Transverse colon (tissue), 4 donors: ENCODE measurements around the gene PLOD2. TPM values are rescaled to one million over a fixed set of nuclear protein-coding genes. Genes with fewer than 3 reads are reported as not detected.

Experiments used
- DNase-seq: peaks from one replicate; pipeline ENCODE4 v3.0.0-alpha.2; 2019
- H3K27ac ChIP-seq, 4 donors: fragments of 200-600 bp; sonication (generic); 2 replicates each; pipeline ENCODE4 v1.5.1; 2016 to 2018; ENCODE audit warnings: inconsistent platforms in 4 of 4
- H3K27me3 ChIP-seq: fragments of 200-600 bp; sonication (generic); 2 replicates; pipeline ENCODE4 v1.5.1; 2017; ENCODE audit warnings: inconsistent platforms
- H3K36me3 ChIP-seq, 4 donors: fragments of 200-600 bp; sonication (generic); 2 replicates each; pipeline ENCODE4 v1.5.1; 2017 to 2019; ENCODE audit warnings: inconsistent platforms in 4 of 4
- H3K4me1 ChIP-seq, 4 donors: fragments of 200-600 bp; sonication (generic); 2 replicates each; pipeline ENCODE4 v1.5.1; 2017 to 2020; ENCODE audit warnings: inconsistent platforms in 4 of 4
- H3K4me3 ChIP-seq, 4 donors: fragments of 200-600 bp; sonication (generic); 1 replicate in 1 of 4; 2 replicates in 3 of 4; pipeline versions ENCODE4 v1.5.1 to v1.6.1; 2017 to 2019; ENCODE audit warnings: inconsistent platforms in 4 of 4
- H3K9me3 ChIP-seq, 2 donors: fragments of 200-600 bp; sonication (generic); 2 replicates each; pipeline ENCODE4 v1.5.1; 2017 to 2019; ENCODE audit warnings: inconsistent platforms in 2 of 2
- CTCF ChIP-seq, 5 experiments: fragments of 200-600 bp in 3 of 5; fragments of 450-650 bp in 2 of 5; sonication (generic) in 3 of 5; IDR thresholded peaks; 1 replicate in 2 of 5; 2 replicates in 3 of 5; pipeline ENCODE4 v1.5.1; 2016 to 2017; ENCODE audit warnings: antibody characterized with exemption in 5 of 5, inconsistent platforms in 3 of 5, mild to moderate bottlenecking in 2 of 5, moderate library complexity in 1 of 5
- EP300 ChIP-seq: sonication (generic); formaldehyde crosslinking; IDR thresholded peaks from one replicate; pipeline ENCODE4 v1.6.1; 2017; ENCODE audit warnings: antibody characterized with exemption, low read depth
- POLR2A ChIP-seq: fragments of 450-650 bp; IDR thresholded peaks from one replicate; pipeline ENCODE4 v1.6.1; 2016; ENCODE audit warnings: antibody characterized with exemption, mild to moderate bottlenecking, moderate library complexity
- POLR2AphosphoS5 ChIP-seq, 3 donors: sonication (generic); formaldehyde crosslinking; IDR thresholded peaks; one replicate each; pipeline ENCODE4 v1.6.1; 2016; ENCODE audit warnings: antibody characterized with exemption in 3 of 3
- WGBS, 2 donors: methylation state at CpG; one replicate each; pipeline ENCODE4 v1.1.5; 2018; ENCODE audit warnings: low coverage in 1 of 2; 5-methylcytosine and 5-hydroxymethylcytosine counted together
- in situ Hi-C, 4 donors: fragments of 200-750 bp; cut with MboI; loops; one replicate each; pipeline versions ENCODE4 v1.15.0 to v1.15.1; 2017; ENCODE audit warnings: low sequenced_read_pairs in 3 of 4, low pct_ligation_motif_present in 1 of 4, low pct_unique_long_range_greater_than_20kb in 1 of 4
- intact Hi-C: fragments of 100-400 bp; cut with DNase I; formaldehyde crosslinking; loops from one replicate; pipeline ENCODE4 v1.15.1; 2023; ENCODE audit warnings: low total_unique reads
- total RNA-seq, 4 donors: library from RNA; depleted of rRNA; stranded (reverse); fragments of >200 nt; gene quantifications; one replicate each; pipeline ENCODE4 v1.1.0, GENCODE V29; 2016

PLOD2 gene
- total RNA-seq, 4 donors from 2014 or later = 18.9 to 178 (median 92.0) TPM

- no peak for TF ChIP-seq POLR2AphosphoS5 (IDR thresholded peaks at IDR 0.05)
- TF ChIP-seq POLR2A = no peak
- no peak for TF ChIP-seq CTCF (IDR thresholded peaks at IDR 0.05)
- TF ChIP-seq EP300 = no peak
- no peak for DNase-seq
- Histone ChIP-seq H3K9me3 (no peaks in the 10 kb centered on the region), H3K27ac (no peak overlapping the region), H3K27me3 (no peaks in the 10 kb centered on the region), H3K4me1 (peaks cover 0 to 23% (median 2%) of the 10 kb centered on the region in 4 donors), H3K36me3 (no peaks in the 10 kb centered on the region), H3K4me3 (no peak overlapping the region)
- 66 to 71% methylated on average over 5 of the region's 5 CpGs for WGBS, 2 donors
- intact Hi-C loops (no loop called here), in situ Hi-C loops (no loop called here)
Observed at GRCh38 chr3:146134348-146135117, 26.5 kb downstream of the PLOD2 start.

- intact Hi-C loops = no loop called here
- WGBS, 2 donors = 69 to 82% methylated on average over 2 of the region's 2 CpGs
- no peak overlapping the region for H3K4me3 ChIP-seq
- H3K27ac ChIP-seq = no peak overlapping the region
- no peaks in the 10 kb centered on the region for H3K9me3 ChIP-seq
- H3K4me1 ChIP-seq = peaks cover 0 to 23% (median 4%) of the 10 kb centered on the region in 4 donors
- TF ChIP-seq POLR2A (no peak), CTCF (IDR thresholded peaks at IDR 0.05) (no peak), EP300 (no peak), POLR2AphosphoS5 (IDR thresholded peaks at IDR 0.05) (no peak)
- in situ Hi-C loops = no loop called here
- H3K27me3 ChIP-seq = no peaks in the 10 kb centered on the region
- H3K36me3 ChIP-seq = no peaks in the 10 kb centered on the region
- DNase-seq = no peak
Observed at GRCh38 chr3:146133441-146133840, 27.5 kb downstream of the PLOD2 start.

- intact Hi-C loops (no loop called here), in situ Hi-C loops (no loop called here)
- H3K9me3 ChIP-seq = no peaks in the 10 kb centered on the region
- DNase-seq = no peak
- no peaks in the 10 kb centered on the region for H3K27me3 ChIP-seq
- no peak overlapping the region for H3K4me3 ChIP-seq
- no peak for TF ChIP-seq POLR2AphosphoS5 (IDR thresholded peaks at IDR 0.05)
- WGBS, 2 donors = 73 to 81% methylated on average over 5 of the region's 5 CpGs
- no peaks in the 10 kb centered on the region for H3K36me3 ChIP-seq
- H3K4me1 ChIP-seq = peaks cover 0 to 25% (median 6%) of the 10 kb centered on the region in 4 donors
- peak overlapping the region in 1 of 4 donors; percentile 18 for H3K27ac ChIP-seq
Observed at GRCh38 chr3:146131616-146132410, 29.2 kb downstream of the PLOD2 start.

GRCh38 chr3:146130881-146131371, 30.1 kb downstream of the PLOD2 start:
- no peak overlapping the region for H3K27ac ChIP-seq
- in situ Hi-C loops = no loop called here

More at GRCh38 chr3:146130881-146131371, 30.1 kb downstream of the PLOD2 start:
- no peaks in the 10 kb centered on the region for H3K9me3 ChIP-seq
- no peak overlapping the region for H3K4me3 ChIP-seq
- intact Hi-C loops = no loop called here
- no peak for DNase-seq
- TF ChIP-seq POLR2AphosphoS5 (IDR thresholded peaks at IDR 0.05) (no peak), POLR2A (no peak), CTCF (IDR thresholded peaks at IDR 0.05) (no peak), EP300 (no peak)
- 88% methylated on average over 1 to 2 of the region's 2 CpGs for WGBS, 2 donors
- no peaks in the 10 kb centered on the region for H3K36me3 ChIP-seq
- peaks cover 0 to 28% (median 6%) of the 10 kb centered on the region in 4 donors for H3K4me1 ChIP-seq
- H3K27me3 ChIP-seq = no peaks in the 10 kb centered on the region
